Neural cell (in vitro differentiated cells): ENCODE data around the gene ACAN. TPM values are rescaled to one million over a fixed set of nuclear protein-coding genes. Genes with fewer than 3 reads are reported as not detected.

Source experiments
- H2AFZ ChIP-seq: fragments of 200-600, 300-800 bp; sonication (generic), shearing (Covaris generic); 2 replicates; pipeline ENCODE4 v1.6.0; 2014; ENCODE audit warnings: low read depth, mild to moderate bottlenecking, antibody characterized with exemption, low read length, moderate library complexity
- H3F3A ChIP-seq: fragments of 200-600 bp; shearing (Covaris generic); 2 replicates; pipeline ENCODE4 v1.6.1; 2016; ENCODE audit warnings: mild to moderate bottlenecking, moderate library complexity, mixed read lengths, antibody characterized with exemption, low read length; ENCODE audit not compliant: insufficient read depth, poor library complexity, severe bottlenecking
- H3K27ac ChIP-seq: fragments of 200-600, 300-800 bp; sonication (generic), shearing (Covaris generic); 2 replicates; pipeline ENCODE4 v1.5.1; 2014; ENCODE audit warnings: mild to moderate bottlenecking, low read length, moderate library complexity
- H3K27me3 ChIP-seq: fragments of 300-800, 200-600 bp; sonication (generic), shearing (Covaris generic); 2 replicates; pipeline ENCODE4 v1.6.0; 2014; ENCODE audit warnings: mild to moderate bottlenecking, low read depth, low read length, moderate library complexity; ENCODE audit not compliant: insufficient read depth
- H3K36me3 ChIP-seq: fragments of 300-800, 200-600 bp; sonication (generic), shearing (Covaris generic); 2 replicates; pipeline ENCODE4 v1.5.1; 2014; ENCODE audit warnings: mild to moderate bottlenecking, antibody characterized with exemption, low read length, moderate library complexity; ENCODE audit not compliant: insufficient read depth
- H3K4me2 ChIP-seq: fragments of 300-800, 200-600 bp; sonication (generic), shearing (Covaris generic); 2 replicates; pipeline ENCODE4 v1.6.0; 2014; ENCODE audit warnings: mild to moderate bottlenecking, low read length
- H3K4me3 ChIP-seq: fragments of 300-800, 200-600 bp; sonication (generic), shearing (Covaris generic); 2 replicates; pipeline ENCODE4 v1.5.1; 2014; ENCODE audit warnings: mild to moderate bottlenecking, low read length, moderate library complexity
- H3K79me2 ChIP-seq: fragments of 200-600 bp; shearing (Covaris generic); replicated peaks from 2 replicates; pipeline ENCODE4 v1.6.0; 2014; ENCODE audit warnings: mild to moderate bottlenecking, low read length, moderate library complexity; ENCODE audit not compliant: insufficient read depth
- H3K9ac ChIP-seq: fragments of 300-800, 200-600 bp; sonication (generic), shearing (Covaris generic); 2 replicates; pipeline ENCODE4 v1.6.1; 2016; ENCODE audit warnings: mild to moderate bottlenecking, low read length, mixed read lengths
- H3K9me2 ChIP-seq: fragments of 200-600 bp; shearing (Covaris generic); 2 replicates; pipeline ENCODE4 v1.6.1; 2016; ENCODE audit warnings: mild to moderate bottlenecking, low read length, mixed read lengths; ENCODE audit not compliant: insufficient read depth
- H3K9me3 ChIP-seq: fragments of 200-600, 300-800 bp; sonication (generic), shearing (Covaris generic); 2 replicates; pipeline ENCODE4 v1.6.1; 2016; ENCODE audit warnings: mild to moderate bottlenecking, mixed run types, low read length, moderate library complexity, mixed read lengths
- H4K20me1 ChIP-seq: fragments of 200-600 bp; shearing (Covaris generic); 2 replicates; pipeline ENCODE4 v1.6.1; 2016; ENCODE audit warnings: mild to moderate bottlenecking, mixed run types; ENCODE audit not compliant: insufficient read depth
- CTCF ChIP-seq: fragments of 450-650 bp; IDR thresholded peaks from 2 replicates; pipeline ENCODE4 v1.5.1; 2014; ENCODE audit warnings: antibody characterized with exemption, mild to moderate bottlenecking, moderate library complexity; ENCODE audit not compliant: poor library complexity, severe bottlenecking
- EP300 ChIP-seq: fragments of 450-650 bp; conservative IDR thresholded peaks from 2 replicates; pipeline ENCODE4 v1.6.1; 2014; ENCODE audit warnings: antibody characterized with exemption, mild to moderate bottlenecking, moderate library complexity; ENCODE audit not compliant: poor library complexity, severe bottlenecking
- EZH2 ChIP-seq: fragments of 200-600, 300-800 bp; shearing (Covaris generic), sonication (generic); IDR thresholded peaks from 2 replicates; pipeline ENCODE4 v1.6.1; 2014; ENCODE audit warnings: antibody characterized with exemption, low read length, borderline replicate concordance, mild to moderate bottlenecking; ENCODE audit not compliant: insufficient read depth, poor library complexity, severe bottlenecking
- MXI1 ChIP-seq: fragments of 450-650 bp; conservative IDR thresholded peaks from 2 replicates; pipeline ENCODE4 v1.6.1; 2014; ENCODE audit warnings: antibody characterized with exemption, mild to moderate bottlenecking; ENCODE audit not compliant: poor library complexity, severe bottlenecking
- POLR2AphosphoS5 ChIP-seq: IDR thresholded peaks from 2 replicates; pipeline ENCODE4 v1.6.1; 2012
- RAD21 ChIP-seq: fragments of 450-650 bp; conservative IDR thresholded peaks from 2 replicates; pipeline ENCODE4 v1.6.1; 2014; ENCODE audit warnings: antibody characterized with exemption, mild to moderate bottlenecking, moderate library complexity
- SMC3 ChIP-seq: fragments of 450-650 bp; conservative IDR thresholded peaks from 2 replicates; pipeline ENCODE4 v1.6.1; 2014; ENCODE audit warnings: antibody characterized with exemption, mild to moderate bottlenecking, moderate library complexity; ENCODE audit not compliant: poor library complexity
- TAF1 ChIP-seq: IDR thresholded peaks from 2 replicates; pipeline ENCODE4 v1.6.1; 2012; ENCODE audit warnings: low read depth
- polyA plus RNA-seq: library from polyadenylated mRNA; depleted of rRNA; stranded (reverse); fragments of >200 nt; gene quantifications from 2 replicates; pipeline ENCODE4 v1.2.3, GENCODE V29; 2014
- TF ChIP-seq, protein P1 (sequence below): IDR thresholded peaks from 2 replicates; pipeline ENCODE4 v1.6.1; 2012; ENCODE audit warnings: borderline replicate concordance

Gene ACAN
- polyA plus RNA-seq, 1 donor from 2014 or later, result not detected

- H3F3A ChIP-seq, result no peaks in the 10 kb centered on the region
- H3K9ac ChIP-seq, result no peak overlapping the region
- TF ChIP-seq EZH2 (no peak), SMC3 (no peak), CTCF (no peak), MXI1 (no peak), EP300 (no peak), POLR2AphosphoS5 (no peak), TAF1 (no peak), RAD21 (no peak)
- TF ChIP-seq, protein P1, sequence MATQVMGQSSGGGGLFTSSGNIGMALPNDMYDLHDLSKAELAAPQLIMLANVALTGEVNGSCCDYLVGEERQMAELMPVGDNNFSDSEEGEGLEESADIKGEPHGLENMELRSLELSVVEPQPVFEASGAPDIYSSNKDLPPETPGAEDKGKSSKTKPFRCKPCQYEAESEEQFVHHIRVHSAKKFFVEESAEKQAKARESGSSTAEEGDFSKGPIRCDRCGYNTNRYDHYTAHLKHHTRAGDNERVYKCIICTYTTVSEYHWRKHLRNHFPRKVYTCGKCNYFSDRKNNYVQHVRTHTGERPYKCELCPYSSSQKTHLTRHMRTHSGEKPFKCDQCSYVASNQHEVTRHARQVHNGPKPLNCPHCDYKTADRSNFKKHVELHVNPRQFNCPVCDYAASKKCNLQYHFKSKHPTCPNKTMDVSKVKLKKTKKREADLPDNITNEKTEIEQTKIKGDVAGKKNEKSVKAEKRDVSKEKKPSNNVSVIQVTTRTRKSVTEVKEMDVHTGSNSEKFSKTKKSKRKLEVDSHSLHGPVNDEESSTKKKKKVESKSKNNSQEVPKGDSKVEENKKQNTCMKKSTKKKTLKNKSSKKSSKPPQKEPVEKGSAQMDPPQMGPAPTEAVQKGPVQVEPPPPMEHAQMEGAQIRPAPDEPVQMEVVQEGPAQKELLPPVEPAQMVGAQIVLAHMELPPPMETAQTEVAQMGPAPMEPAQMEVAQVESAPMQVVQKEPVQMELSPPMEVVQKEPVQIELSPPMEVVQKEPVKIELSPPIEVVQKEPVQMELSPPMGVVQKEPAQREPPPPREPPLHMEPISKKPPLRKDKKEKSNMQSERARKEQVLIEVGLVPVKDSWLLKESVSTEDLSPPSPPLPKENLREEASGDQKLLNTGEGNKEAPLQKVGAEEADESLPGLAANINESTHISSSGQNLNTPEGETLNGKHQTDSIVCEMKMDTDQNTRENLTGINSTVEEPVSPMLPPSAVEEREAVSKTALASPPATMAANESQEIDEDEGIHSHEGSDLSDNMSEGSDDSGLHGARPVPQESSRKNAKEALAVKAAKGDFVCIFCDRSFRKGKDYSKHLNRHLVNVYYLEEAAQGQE, result no peak
- H2AFZ ChIP-seq, result no peak overlapping the region
- no peaks in the 10 kb centered on the region for H3K79me2 ChIP-seq
- no peaks in the 10 kb centered on the region for H3K9me2 ChIP-seq
- no peaks in the 10 kb centered on the region for H3K9me3 ChIP-seq
- no peaks in the 10 kb centered on the region for H3K27me3 ChIP-seq
- no peak overlapping the region for H3K27ac ChIP-seq
- H3K4me2 ChIP-seq, result no peak overlapping the region
- no peaks in the 10 kb centered on the region for H4K20me1 ChIP-seq
- no peaks in the 10 kb centered on the region for H3K36me3 ChIP-seq
- H3K4me3 ChIP-seq, result no peak overlapping the region
Observed at GRCh38 chr15:88841236-88841635, 38.0 kb downstream of the ACAN start.

DNA sequence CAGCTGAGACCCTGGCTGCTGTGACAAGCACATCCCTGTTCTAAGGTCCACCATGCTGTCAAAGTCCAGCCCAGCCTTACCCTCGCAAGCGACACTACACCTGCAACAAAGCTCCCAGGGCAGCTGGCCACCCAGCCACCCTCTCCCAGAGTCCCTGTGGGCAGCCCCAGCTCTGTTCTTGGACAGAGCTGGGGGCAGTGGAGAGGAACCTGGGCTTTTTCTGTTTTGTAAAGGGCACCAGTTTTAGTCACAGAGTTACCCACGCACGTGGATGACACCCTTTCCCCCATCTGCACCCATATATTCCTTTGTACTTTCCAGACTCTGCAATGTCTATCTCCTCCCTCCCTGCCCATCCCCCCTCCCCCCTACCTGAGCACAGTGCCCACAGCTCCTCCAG is 38.9 kb downstream of the ACAN start:
- H4K20me1 ChIP-seq, result no peaks in the 10 kb centered on the region
- no peaks in the 10 kb centered on the region for H3K36me3 ChIP-seq
- H3K79me2 ChIP-seq, result no peaks in the 10 kb centered on the region
- H3K27ac ChIP-seq, result no peak overlapping the region
- TF ChIP-seq, protein P1, result no peak
- H3K9ac ChIP-seq, result no peak overlapping the region
- no peaks in the 10 kb centered on the region for H3F3A ChIP-seq
- H3K4me2 ChIP-seq, result no peak overlapping the region
- H2AFZ ChIP-seq, result no peak overlapping the region
- H3K27me3 ChIP-seq, result no peaks in the 10 kb centered on the region
- no peaks in the 10 kb centered on the region for H3K9me2 ChIP-seq
- H3K4me3 ChIP-seq, result no peak overlapping the region
- no peaks in the 10 kb centered on the region for H3K9me3 ChIP-seq
